Measurements from ENCODE around the gene PRRT3. TPM values are rescaled to one million over a fixed set of nuclear protein-coding genes. Genes with fewer than 3 reads are reported as not detected.

Gene PRRT3
- total RNA-seq, 1 experiment from 2014 or later, result 9.2 TPM

GRCh38 chr3:9914559-9915253 lies 37.5 kb downstream of the PRRT3 start:
- DNase-seq (ENCODE audit: low spot score) (no peak), ATAC-seq (peak; percentile 53)
- no peaks in the 10 kb centered on the region for H3K36me3 Mint-ChIP-seq
- CTCF ChIA-PET, result interaction anchor here (0.9 to 1.3 kb wide), 2 partner anchors 17 to 32 kb away, joined by 3 to 7 read pairs; no protein-coding TSS in a partner anchor
- no peaks in the 10 kb centered on the region for H3K9me3 Mint-ChIP-seq
- TF ChIP-seq SOX15 (CRISPR knock-in tag; IDR thresholded peaks at IDR 0.05) (no peak), MLX (CRISPR knock-in tag; IDR thresholded peaks at IDR 0.05) (no peak), FOXJ3 (CRISPR knock-in tag; IDR thresholded peaks at IDR 0.05; ENCODE audit: borderline replicate concordance) (no peak), ATF1 (CRISPR knock-in tag; IDR thresholded peaks at IDR 0.05) (0 out of 2 replicates have a peak, but pooled peaks have one; percentile 2), KAT7 (CRISPR knock-in tag; IDR thresholded peaks at IDR 0.05; ENCODE audit: borderline replicate concordance) (no peak), FOXP4 (CRISPR knock-in tag; IDR thresholded peaks at IDR 0.05) (no peak), E2F4 (CRISPR knock-in tag; IDR thresholded peaks at IDR 0.05; ENCODE audit: borderline replicate concordance, low read depth) (no peak), RELA (CRISPR knock-in tag; IDR thresholded peaks at IDR 0.05; ENCODE audit: borderline replicate concordance) (no peak), SMAD4 (CRISPR knock-in tag; IDR thresholded peaks at IDR 0.05) (0 out of 2 replicates have a peak, but pooled peaks have one; percentile 10), ATF3 (CRISPR knock-in tag; conservative IDR thresholded peaks at IDR 0.05) (no peak), IRF2 (CRISPR knock-in tag; IDR thresholded peaks at IDR 0.05; ENCODE audit: borderline replicate concordance, low read depth) (no peak), ZNF121 (CRISPR knock-in tag; IDR thresholded peaks at IDR 0.05) (no peak), E2F5 (CRISPR knock-in tag; IDR thresholded peaks at IDR 0.05) (no peak), PRRX2 (CRISPR knock-in tag; IDR thresholded peaks at IDR 0.05) (no peak), NFYB (CRISPR knock-in tag; conservative IDR thresholded peaks at IDR 0.05; ENCODE audit: low read depth) (no peak), ZNF281 (CRISPR knock-in tag; IDR thresholded peaks at IDR 0.05) (0 out of 2 replicates have a peak, but pooled peaks have one; percentile 35), ZNF263 (CRISPR knock-in tag; IDR thresholded peaks at IDR 0.05; ENCODE audit: low read depth) (no peak), FOXK1 (CRISPR knock-in tag; IDR thresholded peaks at IDR 0.05) (no peak), ZNF671 (CRISPR knock-in tag; IDR thresholded peaks at IDR 0.05) (no peak), E2F1 (CRISPR knock-in tag; IDR thresholded peaks at IDR 0.05) (no peak), FOXP1 (CRISPR knock-in tag; IDR thresholded peaks at IDR 0.05; ENCODE audit: borderline replicate concordance) (no peak)
- POLR2A ChIA-PET, result interaction anchor here (3.0 kb wide), 1 partner anchor 19 kb away, joined by 16 read pairs; the partner anchor contains the start of gene CRELD1
- H3K4me1 Mint-ChIP-seq, result peaks cover 18% of the 10 kb centered on the region
- peaks cover 3% of the 10 kb centered on the region; the same call in 1 of the 2 replicates for H3K27me3 Mint-ChIP-seq (ENCODE audit: low read depth)
- H3K27ac Mint-ChIP-seq, result no peak overlapping the region
- peak overlapping the region; percentile 49 for H3K4me3 Mint-ChIP-seq

Measured in WTC11 (cell line).